ENCODE results near the gene ZNF836. TPM values are rescaled to one million over a fixed set of nuclear protein-coding genes. Genes with fewer than 3 reads are reported as not detected.
A peak's percentile ranks its signal among the peaks of the same experiment; 100 is the strongest.

Gene ZNF836
- total and polyA plus RNA-seq, 9 of the 15 experiments (the other 6 are each of a cell fraction or from before 2014, with no cell fraction given), result 0.24 to 0.69 (median 0.64) TPM; not detected in 2

DNA sequence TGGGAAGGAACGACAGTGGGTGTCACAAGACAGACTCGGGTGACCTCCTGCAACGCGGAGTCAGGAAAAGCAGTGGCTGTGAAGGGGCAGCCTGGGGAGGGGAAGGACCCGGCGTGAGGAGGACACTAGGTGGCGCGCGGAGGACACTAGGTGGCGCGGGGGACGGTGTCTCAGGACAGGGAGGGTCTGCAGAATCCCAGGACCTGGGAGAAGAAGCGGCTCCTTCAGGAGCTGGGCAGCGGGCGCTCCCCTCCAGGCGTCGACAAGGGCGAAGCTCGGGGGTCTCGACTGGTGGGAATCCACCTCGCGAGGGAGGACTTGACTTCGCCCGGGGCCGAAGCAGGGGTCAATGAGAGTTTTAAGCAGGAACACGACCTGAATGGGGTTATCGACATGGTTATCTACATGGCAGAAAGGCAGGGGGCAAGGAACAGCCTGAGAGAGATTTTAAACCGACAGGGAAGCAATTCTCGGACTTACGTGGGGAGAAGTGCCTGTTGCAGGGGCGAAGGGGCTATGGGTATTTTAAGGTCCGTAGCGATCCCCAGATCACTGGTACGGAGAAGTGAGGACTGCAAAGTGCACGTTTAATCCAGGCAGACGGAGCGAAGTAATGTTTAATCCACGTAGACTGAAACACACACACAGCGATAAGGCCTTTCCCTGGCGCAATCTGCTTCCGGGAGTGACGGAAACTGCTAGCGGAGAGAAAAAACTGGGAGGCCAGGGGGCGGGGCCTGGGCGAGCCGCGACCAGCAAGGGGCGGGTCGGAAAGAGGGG lies 32.0 kb downstream of the ZNF836 start, which contains the start of gene ZNF616 (continued):
- TF ChIP-seq, protein P1, sequence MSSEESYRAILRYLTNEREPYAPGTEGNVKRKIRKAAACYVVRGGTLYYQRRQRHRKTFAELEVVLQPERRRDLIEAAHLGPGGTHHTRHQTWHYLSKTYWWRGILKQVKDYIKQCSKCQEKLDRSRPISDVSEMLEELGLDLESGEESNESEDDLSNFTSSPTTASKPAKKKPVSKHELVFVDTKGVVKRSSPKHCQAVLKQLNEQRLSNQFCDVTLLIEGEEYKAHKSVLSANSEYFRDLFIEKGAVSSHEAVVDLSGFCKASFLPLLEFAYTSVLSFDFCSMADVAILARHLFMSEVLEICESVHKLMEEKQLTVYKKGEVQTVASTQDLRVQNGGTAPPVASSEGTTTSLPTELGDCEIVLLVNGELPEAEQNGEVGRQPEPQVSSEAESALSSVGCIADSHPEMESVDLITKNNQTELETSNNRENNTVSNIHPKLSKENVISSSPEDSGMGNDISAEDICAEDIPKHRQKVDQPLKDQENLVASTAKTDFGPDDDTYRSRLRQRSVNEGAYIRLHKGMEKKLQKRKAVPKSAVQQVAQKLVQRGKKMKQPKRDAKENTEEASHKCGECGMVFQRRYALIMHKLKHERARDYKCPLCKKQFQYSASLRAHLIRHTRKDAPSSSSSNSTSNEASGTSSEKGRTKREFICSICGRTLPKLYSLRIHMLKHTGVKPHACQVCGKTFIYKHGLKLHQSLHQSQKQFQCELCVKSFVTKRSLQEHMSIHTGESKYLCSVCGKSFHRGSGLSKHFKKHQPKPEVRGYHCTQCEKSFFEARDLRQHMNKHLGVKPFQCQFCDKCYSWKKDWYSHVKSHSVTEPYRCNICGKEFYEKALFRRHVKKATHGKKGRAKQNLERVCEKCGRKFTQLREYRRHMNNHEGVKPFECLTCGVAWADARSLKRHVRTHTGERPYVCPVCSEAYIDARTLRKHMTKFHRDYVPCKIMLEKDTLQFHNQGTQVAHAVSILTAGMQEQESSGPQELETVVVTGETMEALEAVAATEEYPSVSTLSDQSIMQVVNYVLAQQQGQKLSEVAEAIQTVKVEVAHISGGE (CRISPR knock-in tag; IDR thresholded peaks at IDR 0.05), result peak; percentile 88 to 99 (median 95)
- peak; percentile 61; the same call in 1 of the 2 replicates for TF ChIP-seq FOXP1 (CRISPR knock-in tag; IDR thresholded peaks at IDR 0.05)
- no peak for TF ChIP-seq NFYB (IDR thresholded peaks at IDR 0.05; ENCODE audit: extremely low read depth, insufficient read length)
- peak in 1 of 2 experiments; percentile 23; a peak in 1 of 4 replicates for TF ChIP-seq NONO (IDR thresholded peaks at IDR 0.05; ENCODE audit: low read depth in 2 of 2, low read length in 1 of 2)
- no peak for TF ChIP-seq ZNF551 (CRISPR knock-in tag; IDR thresholded peaks at IDR 0.05)
- no peak for TF ChIP-seq ZNF197 (CRISPR knock-in tag; IDR thresholded peaks at IDR 0.05; ENCODE audit: low read depth)
- peak; percentile 23 for TF ChIP-seq NEUROD1 (IDR thresholded peaks at IDR 0.05; ENCODE audit: borderline replicate concordance, low read depth, low read length, partially characterized antibody)
- TF ChIP-seq, protein P2, sequence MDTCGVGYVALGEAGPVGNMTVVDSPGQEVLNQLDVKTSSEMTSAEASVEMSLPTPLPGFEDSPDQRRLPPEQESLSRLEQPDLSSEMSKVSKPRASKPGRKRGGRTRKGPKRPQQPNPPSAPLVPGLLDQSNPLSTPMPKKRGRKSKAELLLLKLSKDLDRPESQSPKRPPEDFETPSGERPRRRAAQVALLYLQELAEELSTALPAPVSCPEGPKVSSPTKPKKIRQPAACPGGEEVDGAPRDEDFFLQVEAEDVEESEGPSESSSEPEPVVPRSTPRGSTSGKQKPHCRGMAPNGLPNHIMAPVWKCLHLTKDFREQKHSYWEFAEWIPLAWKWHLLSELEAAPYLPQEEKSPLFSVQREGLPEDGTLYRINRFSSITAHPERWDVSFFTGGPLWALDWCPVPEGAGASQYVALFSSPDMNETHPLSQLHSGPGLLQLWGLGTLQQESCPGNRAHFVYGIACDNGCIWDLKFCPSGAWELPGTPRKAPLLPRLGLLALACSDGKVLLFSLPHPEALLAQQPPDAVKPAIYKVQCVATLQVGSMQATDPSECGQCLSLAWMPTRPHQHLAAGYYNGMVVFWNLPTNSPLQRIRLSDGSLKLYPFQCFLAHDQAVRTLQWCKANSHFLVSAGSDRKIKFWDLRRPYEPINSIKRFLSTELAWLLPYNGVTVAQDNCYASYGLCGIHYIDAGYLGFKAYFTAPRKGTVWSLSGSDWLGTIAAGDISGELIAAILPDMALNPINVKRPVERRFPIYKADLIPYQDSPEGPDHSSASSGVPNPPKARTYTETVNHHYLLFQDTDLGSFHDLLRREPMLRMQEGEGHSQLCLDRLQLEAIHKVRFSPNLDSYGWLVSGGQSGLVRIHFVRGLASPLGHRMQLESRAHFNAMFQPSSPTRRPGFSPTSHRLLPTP (IDR thresholded peaks at IDR 0.05; ENCODE audit: borderline replicate concordance, extremely low read depth, insufficient read length), result no peak
- TF ChIP-seq YY1 (IDR thresholded peaks at IDR 0.05; ENCODE audit: borderline replicate concordance in 1 of 3, control insufficient read depth in 1 of 3, extremely low read depth in 1 of 3, insufficient read depth in 3 of 3, insufficient read length in 1 of 3, insufficient replicate concordance in 2 of 3, low read depth in 1 of 3, low read length in 2 of 3), result no peak
- TF ChIP-seq ZBTB8A (IDR thresholded peaks at IDR 0.05; ENCODE audit: partially characterized antibody), result no peak
- TF ChIP-seq PHF20 (IDR thresholded peaks at IDR 0.05; ENCODE audit: partially characterized antibody), result peak; percentile 84
- TF ChIP-seq ARHGAP35 (IDR thresholded peaks at IDR 0.05; ENCODE audit: partially characterized antibody), result no peak
- TF ChIP-seq, protein P3, sequence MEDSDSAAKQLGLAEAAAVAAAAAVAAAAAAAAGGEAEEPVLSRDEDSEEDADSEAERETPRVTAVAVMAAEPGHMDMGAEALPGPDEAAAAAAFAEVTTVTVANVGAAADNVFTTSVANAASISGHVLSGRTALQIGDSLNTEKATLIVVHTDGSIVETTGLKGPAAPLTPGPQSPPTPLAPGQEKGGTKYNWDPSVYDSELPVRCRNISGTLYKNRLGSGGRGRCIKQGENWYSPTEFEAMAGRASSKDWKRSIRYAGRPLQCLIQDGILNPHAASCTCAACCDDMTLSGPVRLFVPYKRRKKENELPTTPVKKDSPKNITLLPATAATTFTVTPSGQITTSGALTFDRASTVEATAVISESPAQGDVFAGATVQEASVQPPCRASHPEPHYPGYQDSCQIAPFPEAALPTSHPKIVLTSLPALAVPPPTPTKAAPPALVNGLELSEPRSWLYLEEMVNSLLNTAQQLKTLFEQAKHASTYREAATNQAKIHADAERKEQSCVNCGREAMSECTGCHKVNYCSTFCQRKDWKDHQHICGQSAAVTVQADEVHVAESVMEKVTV (CRISPR knock-in tag; IDR thresholded peaks at IDR 0.05), result peak; percentile 56
- 0 out of 2 replicates have a peak, but pooled peaks have one; percentile 10 for TF ChIP-seq JUN (IDR thresholded peaks at IDR 0.05; ENCODE audit: borderline replicate concordance, low read depth, low read length)
- TF ChIP-seq JUN (CRISPR knock-in tag; IDR thresholded peaks at IDR 0.05; ENCODE audit: borderline replicate concordance), result no peak
- TF ChIP-seq KAT7 (CRISPR knock-in tag; IDR thresholded peaks at IDR 0.05; ENCODE audit: borderline replicate concordance), result no peak

All from K562 (cell line).